ENCODE measurements around the gene DTWD2.
"Not testable (repeated sequence)": the region's sequence is repeated elsewhere in the genome, so short reads cannot be mapped to it uniquely, and the experiment has no call there.

The DTWD2 gene

DNA sequence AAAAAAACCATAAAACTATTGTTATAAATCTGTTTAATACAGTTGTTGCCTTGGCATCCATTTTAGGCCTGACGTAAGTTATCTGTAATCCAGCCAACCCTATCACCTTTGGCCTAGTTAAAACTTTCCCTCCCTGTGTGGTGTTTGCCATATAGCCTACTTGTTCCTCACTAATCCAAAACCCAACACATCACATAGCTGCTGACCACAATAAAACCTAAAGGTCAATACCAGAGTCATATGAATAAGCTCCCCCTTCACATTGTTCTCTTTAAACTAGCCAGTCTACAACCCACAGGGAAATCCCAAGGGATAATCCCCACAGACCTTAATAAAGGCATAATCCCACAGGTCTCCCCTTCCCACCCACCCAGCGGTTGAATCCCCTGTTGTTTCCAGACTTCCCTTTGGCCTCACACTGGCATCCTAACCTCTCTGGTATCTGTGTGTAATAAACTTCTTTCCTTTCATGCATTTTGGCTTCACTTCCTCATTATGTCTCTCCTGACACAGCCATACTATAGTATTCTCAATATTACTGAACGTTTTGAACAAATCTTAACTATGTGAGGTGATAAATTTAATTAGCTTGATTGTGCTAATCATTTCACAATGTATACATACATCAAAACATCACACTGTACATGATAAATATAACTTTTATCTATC, 50.8 kb downstream of the DTWD2 start:
- Histone ChIP-seq H3K27me3 (ENCODE audit: control insufficient read depth, insufficient read depth, low read length) (no peaks in the 10 kb centered on the region), H3K4me3 (ENCODE audit: low read depth, low read length) (no peak overlapping the region), H3K4me1 (ENCODE audit: control insufficient read depth, insufficient read depth, low read length) (peaks cover 7% of the 10 kb centered on the region), H3K9me3 (ENCODE audit: control insufficient read depth, insufficient read depth, low read length) (no peaks in the 10 kb centered on the region), H3K9ac (ENCODE audit: low read depth, low read length) (no peak overlapping the region), H3K36me3 (ENCODE audit: control insufficient read depth, insufficient read depth, low read length) (no peaks in the 10 kb centered on the region)

DNA sequence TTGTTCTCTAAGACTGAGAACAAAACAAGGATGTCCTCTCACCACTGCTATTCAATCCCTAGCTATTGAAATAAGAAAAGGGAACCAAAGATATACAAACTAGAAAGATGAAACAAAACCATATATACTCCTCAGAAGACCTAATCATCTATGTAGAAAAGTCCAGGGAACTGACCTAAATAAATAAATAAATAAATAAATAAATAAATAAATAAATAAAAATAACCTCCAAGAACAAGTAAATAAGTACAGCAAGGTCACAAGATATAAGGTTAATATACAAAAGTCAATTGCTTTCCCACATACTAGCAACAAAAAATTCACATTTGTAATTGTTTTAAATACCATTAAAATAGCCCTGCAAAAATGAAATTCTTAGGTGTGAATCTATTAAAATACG, 54.6 kb downstream of the DTWD2 start:
- Histone ChIP-seq H3K36me3 (ENCODE audit: control insufficient read depth, insufficient read depth, low read length) (no peaks in the 10 kb centered on the region), H3K4me3 (ENCODE audit: low read depth, low read length) (no peak overlapping the region), H3K9me3 (ENCODE audit: control insufficient read depth, insufficient read depth, low read length) (peaks cover 2% of the 10 kb centered on the region), H3K9ac (ENCODE audit: low read depth, low read length) (no peak overlapping the region), H3K4me1 (ENCODE audit: control insufficient read depth, insufficient read depth, low read length) (peaks cover 16% of the 10 kb centered on the region), H3K27me3 (ENCODE audit: control insufficient read depth, insufficient read depth, low read length) (no peaks in the 10 kb centered on the region)

DNA sequence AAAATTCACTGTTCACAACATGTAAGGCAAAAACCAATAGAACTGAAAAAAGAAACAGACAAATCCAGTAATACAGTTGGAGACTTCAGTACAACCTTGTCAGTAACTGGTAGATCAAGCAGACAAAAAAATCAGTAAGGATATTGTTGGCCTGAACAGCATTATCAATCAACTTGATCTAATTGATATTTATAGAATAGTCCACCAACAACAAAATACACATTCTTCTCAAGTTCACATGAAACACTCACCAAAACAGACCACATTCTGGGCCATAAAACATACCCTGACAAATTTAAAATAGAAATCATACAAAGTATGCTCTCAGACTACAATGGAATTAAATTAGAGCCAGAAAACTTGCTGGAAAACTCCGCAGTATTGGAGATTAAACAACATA, 56.8 kb downstream of the DTWD2 start:
- H3K36me3 ChIP-seq (ENCODE audit: control insufficient read depth, insufficient read depth, low read length) = no peaks in the 10 kb centered on the region
- peaks cover 2% of the 10 kb centered on the region for H3K9me3 ChIP-seq (ENCODE audit: control insufficient read depth, insufficient read depth, low read length)
- H3K4me3 ChIP-seq (ENCODE audit: low read depth, low read length) = no peak overlapping the region
- peaks cover 16% of the 10 kb centered on the region for H3K4me1 ChIP-seq (ENCODE audit: control insufficient read depth, insufficient read depth, low read length)
- no peaks in the 10 kb centered on the region for H3K27me3 ChIP-seq (ENCODE audit: control insufficient read depth, insufficient read depth, low read length)
- no peak overlapping the region for H3K9ac ChIP-seq (ENCODE audit: low read depth, low read length)

DNA sequence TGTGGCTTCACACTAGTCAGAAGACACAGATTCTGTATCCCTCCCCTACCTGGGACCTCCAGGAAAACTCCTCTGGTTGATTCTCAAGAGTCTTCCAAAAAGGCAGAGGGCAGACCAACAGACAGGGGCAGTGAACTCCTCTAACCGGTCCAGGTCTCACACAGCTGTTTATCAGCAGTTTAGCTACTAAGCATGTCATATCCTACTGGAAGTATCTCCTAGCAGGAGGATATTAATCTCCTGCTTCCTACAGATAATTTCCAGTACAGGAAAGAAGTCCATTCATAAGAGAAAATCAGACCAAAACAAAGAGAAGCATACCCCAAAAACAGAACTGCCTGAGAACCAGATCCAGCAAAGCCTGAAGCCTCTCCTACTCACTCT, 64.3 kb downstream of the DTWD2 start:
- Histone ChIP-seq H3K4me1 (ENCODE audit: control insufficient read depth, insufficient read depth, low read length) (peaks cover 10% of the 10 kb centered on the region), H3K9me3 (ENCODE audit: control insufficient read depth, insufficient read depth, low read length) (no peaks in the 10 kb centered on the region), H3K4me3 (ENCODE audit: low read depth, low read length) (no peak overlapping the region), H3K36me3 (ENCODE audit: control insufficient read depth, insufficient read depth, low read length) (no peaks in the 10 kb centered on the region), H3K27me3 (ENCODE audit: control insufficient read depth, insufficient read depth, low read length) (no peaks in the 10 kb centered on the region), H3K9ac (ENCODE audit: low read depth, low read length) (no peak overlapping the region)

DNA sequence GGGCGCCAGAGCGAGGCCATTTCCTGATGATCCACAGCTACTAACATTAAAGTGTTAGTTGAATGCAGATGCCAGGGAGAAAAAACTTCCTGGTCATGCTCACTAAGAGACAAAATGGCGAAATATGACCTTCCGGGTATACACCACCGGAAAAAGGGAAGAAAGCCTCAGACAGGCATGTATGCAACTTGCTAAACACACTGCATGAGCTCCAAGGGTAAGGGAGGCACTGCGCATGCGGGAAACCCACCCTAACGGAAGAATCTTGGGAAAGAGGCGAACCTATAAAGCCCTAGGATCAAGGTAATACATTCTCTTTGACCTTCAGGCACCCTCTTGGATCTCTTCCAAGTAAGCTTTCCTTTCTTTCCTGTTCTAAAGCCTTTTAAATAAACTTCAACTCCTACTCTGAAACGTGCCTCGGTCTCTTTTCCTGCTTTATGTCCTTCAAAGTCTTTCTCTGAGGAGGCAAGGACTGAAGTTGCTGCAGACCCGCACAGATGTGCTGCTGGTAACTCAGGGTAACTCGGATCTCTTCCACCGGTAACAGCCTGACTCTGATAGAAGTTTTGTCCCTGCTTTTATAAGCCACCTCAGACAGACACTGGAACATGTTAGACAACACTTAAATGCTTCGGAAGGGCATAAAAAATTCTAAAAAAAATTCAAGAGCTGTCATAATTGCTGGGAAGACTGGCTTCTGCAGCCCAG, 64.9 kb downstream of the DTWD2 start:
- no peaks in the 10 kb centered on the region for H3K36me3 ChIP-seq (ENCODE audit: control insufficient read depth, insufficient read depth, low read length)
- no peaks in the 10 kb centered on the region for H3K9me3 ChIP-seq (ENCODE audit: control insufficient read depth, insufficient read depth, low read length)
- no peak overlapping the region for H3K9ac ChIP-seq (ENCODE audit: low read depth, low read length)
- peaks cover 13% of the 10 kb centered on the region for H3K4me1 ChIP-seq (ENCODE audit: control insufficient read depth, insufficient read depth, low read length)
- no peak overlapping the region for H3K4me3 ChIP-seq (ENCODE audit: low read depth, low read length)
- H3K27me3 ChIP-seq (ENCODE audit: control insufficient read depth, insufficient read depth, low read length) = no peaks in the 10 kb centered on the region

DNA sequence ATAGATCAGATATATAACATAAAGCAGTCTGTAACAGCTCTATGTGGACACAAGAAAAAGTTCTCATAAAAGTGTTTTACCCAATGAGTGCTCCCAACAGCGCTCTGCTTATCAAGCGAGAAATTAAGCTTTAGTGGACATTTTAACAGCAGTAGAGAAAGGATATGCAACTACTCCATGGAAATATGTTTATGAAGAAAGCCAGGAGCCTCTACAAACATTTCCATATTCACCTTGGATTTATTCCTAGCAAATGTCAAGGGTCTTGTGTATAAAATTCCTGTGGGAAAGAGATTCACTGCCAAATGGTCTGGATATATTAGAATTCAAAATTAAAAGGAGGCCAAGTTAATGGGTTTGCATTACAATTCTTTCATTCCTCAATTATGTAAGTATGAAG, 66.5 kb downstream of the DTWD2 start:
- no peaks in the 10 kb centered on the region for H3K27me3 ChIP-seq (ENCODE audit: control insufficient read depth, insufficient read depth, low read length)
- H3K4me1 ChIP-seq (ENCODE audit: control insufficient read depth, insufficient read depth, low read length) = peaks cover 13% of the 10 kb centered on the region
- no peak overlapping the region for H3K9ac ChIP-seq (ENCODE audit: low read depth, low read length)
- H3K9me3 ChIP-seq (ENCODE audit: control insufficient read depth, insufficient read depth, low read length) = no peaks in the 10 kb centered on the region
- no peak overlapping the region for H3K4me3 ChIP-seq (ENCODE audit: low read depth, low read length)
- no peaks in the 10 kb centered on the region for H3K36me3 ChIP-seq (ENCODE audit: control insufficient read depth, insufficient read depth, low read length)

DNA sequence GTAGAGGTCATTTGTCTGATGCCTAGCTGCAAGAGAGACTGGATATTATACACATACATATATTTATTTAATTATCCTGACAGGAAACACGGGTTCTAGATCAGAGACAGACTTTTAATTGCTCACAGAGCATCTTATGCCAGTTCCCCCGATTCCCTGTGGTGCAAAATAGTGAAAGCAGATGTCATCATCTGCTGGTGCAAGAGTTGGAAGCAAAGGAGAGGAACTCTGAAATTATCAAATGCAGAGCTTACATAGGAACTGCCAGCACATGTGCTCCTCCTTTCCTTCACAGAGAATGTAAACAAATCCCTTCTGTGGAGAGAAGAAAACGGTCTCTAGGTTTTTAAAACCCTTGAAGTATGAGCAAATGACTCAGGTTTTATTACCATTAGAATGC, 69.3 kb downstream of the DTWD2 start:
- Histone ChIP-seq H3K36me3 (ENCODE audit: control insufficient read depth, insufficient read depth, low read length) (no peaks in the 10 kb centered on the region), H3K4me3 (ENCODE audit: low read depth, low read length) (no peak overlapping the region), H3K9ac (ENCODE audit: low read depth, low read length) (no peak overlapping the region), H3K4me1 (ENCODE audit: control insufficient read depth, insufficient read depth, low read length) (peaks cover 13% of the 10 kb centered on the region), H3K9me3 (ENCODE audit: control insufficient read depth, insufficient read depth, low read length) (no peaks in the 10 kb centered on the region), H3K27me3 (ENCODE audit: control insufficient read depth, insufficient read depth, low read length) (no peaks in the 10 kb centered on the region)

DNA sequence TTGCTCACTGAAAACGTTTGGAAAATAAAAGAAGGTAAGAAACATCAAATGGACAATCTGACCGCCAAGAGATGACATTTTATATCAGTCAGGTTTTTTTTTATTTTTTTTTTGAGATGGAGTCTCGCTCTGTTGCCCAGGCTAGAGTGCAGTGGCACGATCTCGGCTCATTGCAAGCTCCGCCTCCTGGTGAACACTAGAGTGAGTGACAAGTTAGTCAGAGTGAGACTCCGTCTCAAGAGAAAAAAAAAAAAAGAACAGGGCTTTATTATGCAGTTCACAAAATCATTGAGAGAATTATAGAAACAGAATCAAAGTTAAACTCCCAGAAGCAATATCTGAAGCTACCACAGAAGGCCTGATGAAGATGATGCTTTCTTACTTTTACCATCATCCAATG, 70.1 kb downstream of the DTWD2 start:
- no peak overlapping the region for H3K9ac ChIP-seq (ENCODE audit: low read depth, low read length)
- no peaks in the 10 kb centered on the region for H3K36me3 ChIP-seq (ENCODE audit: control insufficient read depth, insufficient read depth, low read length)
- no peaks in the 10 kb centered on the region for H3K27me3 ChIP-seq (ENCODE audit: control insufficient read depth, insufficient read depth, low read length)
- H3K4me3 ChIP-seq (ENCODE audit: low read depth, low read length) = no peak overlapping the region
- H3K4me1 ChIP-seq (ENCODE audit: control insufficient read depth, insufficient read depth, low read length) = peaks cover 11% of the 10 kb centered on the region
- no peaks in the 10 kb centered on the region for H3K9me3 ChIP-seq (ENCODE audit: control insufficient read depth, insufficient read depth, low read length)

DNA sequence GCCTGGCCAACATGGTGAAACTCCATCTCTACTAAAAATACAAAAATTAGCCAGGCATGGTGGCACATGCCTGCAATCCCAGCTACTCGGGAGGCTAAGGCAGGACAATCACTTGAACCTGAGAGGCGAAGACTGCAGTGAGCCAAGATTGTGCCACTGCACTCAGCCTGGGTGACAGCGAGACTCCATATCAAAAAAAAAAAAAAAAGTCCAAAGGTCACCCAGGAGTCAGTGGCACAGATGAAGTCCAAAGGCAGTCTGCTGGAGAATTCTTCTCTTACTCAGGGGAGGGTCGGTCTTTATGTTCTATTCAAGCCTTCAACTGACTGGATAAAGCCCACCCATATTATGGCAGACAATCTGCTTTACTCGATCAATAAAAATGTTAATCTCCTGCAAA, 80.8 kb downstream of the DTWD2 start:
- H3K4me3 ChIP-seq (ENCODE audit: low read depth, low read length); H3K9ac ChIP-seq (ENCODE audit: low read depth, low read length); H3K36me3 ChIP-seq (ENCODE audit: control insufficient read depth, insufficient read depth, low read length); H3K27me3 ChIP-seq (ENCODE audit: control insufficient read depth, insufficient read depth, low read length); H3K9me3 ChIP-seq (ENCODE audit: control insufficient read depth, insufficient read depth, low read length); H3K4me1 ChIP-seq (ENCODE audit: control insufficient read depth, insufficient read depth, low read length): not testable (repeated sequence)

DNA sequence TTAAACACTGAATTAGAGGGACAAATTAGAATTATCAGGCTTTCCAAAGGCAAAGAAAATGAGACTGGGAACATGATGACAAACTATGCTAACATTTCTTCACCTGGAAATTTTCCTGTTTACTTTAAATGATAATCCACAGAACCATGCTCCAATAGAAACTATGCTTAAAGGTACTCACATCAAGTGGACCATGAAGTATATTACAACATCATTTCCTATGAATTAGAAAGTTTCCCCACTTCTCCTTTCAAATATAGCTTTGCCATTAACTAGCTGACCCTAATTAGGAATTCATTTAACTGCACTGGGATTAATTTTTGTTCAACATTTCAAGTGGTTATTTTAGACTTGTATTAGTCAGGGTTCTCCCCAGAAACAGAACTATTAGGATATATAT, 81.4 kb downstream of the DTWD2 start:
- Histone ChIP-seq H3K4me3 (ENCODE audit: low read depth, low read length) (no peak overlapping the region), H3K9me3 (ENCODE audit: control insufficient read depth, insufficient read depth, low read length) (no peaks in the 10 kb centered on the region), H3K4me1 (ENCODE audit: control insufficient read depth, insufficient read depth, low read length) (peaks cover 3% of the 10 kb centered on the region), H3K9ac (ENCODE audit: low read depth, low read length) (no peak overlapping the region), H3K27me3 (ENCODE audit: control insufficient read depth, insufficient read depth, low read length) (no peaks in the 10 kb centered on the region), H3K36me3 (ENCODE audit: control insufficient read depth, insufficient read depth, low read length) (no peaks in the 10 kb centered on the region)

DNA sequence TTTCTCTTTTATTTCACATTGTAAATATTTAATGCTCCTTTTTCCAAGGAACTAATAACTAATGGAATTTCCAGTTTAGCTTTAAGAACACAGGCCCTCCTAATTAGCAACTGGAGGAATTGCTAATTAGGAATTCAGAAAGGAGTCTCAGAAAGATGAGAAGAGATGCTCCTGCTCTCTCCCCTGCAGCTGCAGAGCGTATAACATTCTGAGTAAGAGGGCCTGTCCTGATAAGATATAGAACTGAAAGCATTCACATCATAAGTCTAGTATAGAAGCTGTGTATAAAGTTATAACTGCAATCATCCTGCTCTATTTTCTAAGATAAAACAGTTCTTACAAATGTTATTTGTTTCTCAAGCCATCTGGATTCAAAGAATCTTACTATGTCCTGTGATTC, 83.2 kb downstream of the DTWD2 start:
- no peak overlapping the region for H3K4me3 ChIP-seq (ENCODE audit: low read depth, low read length)
- H3K4me1 ChIP-seq (ENCODE audit: control insufficient read depth, insufficient read depth, low read length) = peaks cover 3% of the 10 kb centered on the region
- no peaks in the 10 kb centered on the region for H3K9me3 ChIP-seq (ENCODE audit: control insufficient read depth, insufficient read depth, low read length)
- H3K36me3 ChIP-seq (ENCODE audit: control insufficient read depth, insufficient read depth, low read length) = no peaks in the 10 kb centered on the region
- no peaks in the 10 kb centered on the region for H3K27me3 ChIP-seq (ENCODE audit: control insufficient read depth, insufficient read depth, low read length)
- no peak overlapping the region for H3K9ac ChIP-seq (ENCODE audit: low read depth, low read length)

DNA sequence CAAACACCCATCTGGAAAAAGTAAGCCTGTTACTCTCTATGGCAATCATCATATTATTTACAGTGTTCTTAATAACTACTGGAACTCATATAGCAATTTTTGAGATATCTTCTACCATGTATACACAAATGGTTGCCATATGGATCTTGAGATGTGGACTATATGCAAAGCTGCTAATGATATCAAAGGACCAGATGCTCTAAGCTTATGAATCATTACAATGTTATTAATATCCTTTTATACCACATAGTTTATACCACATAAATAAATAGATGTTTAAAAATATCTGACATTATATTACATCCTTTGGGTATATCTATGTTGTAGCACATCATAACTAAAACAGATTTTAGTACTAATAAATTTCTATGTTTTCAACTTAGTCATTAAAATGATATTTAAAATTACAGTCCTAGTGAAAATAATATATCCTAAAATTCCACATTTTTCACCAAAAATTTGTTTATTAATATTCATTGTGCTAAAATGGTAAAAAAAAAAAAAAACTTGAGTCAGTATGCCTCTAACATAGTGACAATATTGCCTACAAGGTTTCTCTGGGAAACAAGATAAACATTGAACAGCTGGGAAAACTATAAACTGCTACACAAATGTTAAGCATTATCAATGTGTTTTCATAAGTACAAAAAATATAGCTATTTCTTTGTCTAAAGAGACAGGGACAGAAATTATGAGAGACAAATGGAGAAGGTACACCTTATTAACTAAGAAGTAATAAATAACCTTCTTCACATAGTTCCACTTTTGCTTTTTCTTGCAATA, 85.5 kb downstream of the DTWD2 start:
- H3K9ac ChIP-seq (ENCODE audit: low read depth, low read length) = no peak overlapping the region
- H3K36me3 ChIP-seq (ENCODE audit: control insufficient read depth, insufficient read depth, low read length) = no peaks in the 10 kb centered on the region
- peaks cover 3% of the 10 kb centered on the region for H3K4me1 ChIP-seq (ENCODE audit: control insufficient read depth, insufficient read depth, low read length)
- H3K9me3 ChIP-seq (ENCODE audit: control insufficient read depth, insufficient read depth, low read length) = no peaks in the 10 kb centered on the region
- no peak overlapping the region for H3K4me3 ChIP-seq (ENCODE audit: low read depth, low read length)
- no peaks in the 10 kb centered on the region for H3K27me3 ChIP-seq (ENCODE audit: control insufficient read depth, insufficient read depth, low read length)

All from iPS-15b (cell line).